Measurements from ENCODE around the gene RAB3A.

RAB3A gene, protein sequence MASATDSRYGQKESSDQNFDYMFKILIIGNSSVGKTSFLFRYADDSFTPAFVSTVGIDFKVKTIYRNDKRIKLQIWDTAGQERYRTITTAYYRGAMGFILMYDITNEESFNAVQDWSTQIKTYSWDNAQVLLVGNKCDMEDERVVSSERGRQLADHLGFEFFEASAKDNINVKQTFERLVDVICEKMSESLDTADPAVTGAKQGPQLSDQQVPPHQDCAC

DNA sequence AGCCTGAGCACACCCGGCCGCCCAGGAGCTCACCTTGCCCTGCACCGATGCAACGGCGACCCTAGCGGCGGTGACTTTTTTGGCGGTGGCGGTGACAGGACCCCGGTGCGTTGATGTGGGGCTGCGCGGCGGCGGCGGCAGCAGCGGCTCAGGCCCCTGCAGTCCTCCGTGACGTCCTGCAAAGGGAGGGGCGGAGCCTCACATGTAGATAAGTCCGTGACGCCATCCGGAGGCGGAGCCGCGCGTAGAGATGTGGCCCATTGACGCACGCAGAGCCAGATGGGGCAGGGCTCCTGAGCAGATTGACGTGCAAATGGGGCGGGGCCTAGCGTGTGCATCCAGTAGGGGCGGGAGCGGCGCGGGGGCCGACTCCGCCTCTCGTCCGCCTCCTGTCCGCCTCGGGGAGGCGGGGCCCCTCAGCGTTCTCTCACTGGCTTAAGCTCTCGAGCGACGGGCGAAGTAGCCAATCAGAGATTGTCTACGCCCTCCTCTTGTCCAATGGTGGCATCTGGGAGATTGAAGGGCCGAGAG is at the start of gene RAB3A:
RAB3A (minus strand) TSS at position 180 of the 531 bp plus-strand sequence. CDS start 1,302 bp downstream, outside the sequence.
- H3K36me3 ChIP-seq (ENCODE audit: insufficient read depth, low read length), result peaks cover 7% of the 10 kb centered on the region; the same call in 1 of the 2 replicates
- H3K4me3 ChIP-seq, result peak within 1 kb of the TSS; percentile 89
- peak within 1 kb of the TSS; percentile 85 for H3K9ac ChIP-seq (ENCODE audit: insufficient read length)
- peak; percentile 97 for DNase-seq (ENCODE audit: low read depth, low spot score)
- H3K27ac ChIP-seq, result peak within 1 kb of the TSS; percentile 94
- H3K9me3 ChIP-seq (ENCODE audit: low read depth, low read length), result no peaks in the 10 kb centered on the region
- no peak for TF ChIP-seq FOXP2 (optimal IDR thresholded peaks at IDR 0.05; ENCODE audit: control extremely low read depth, extremely low read length, insufficient read depth)
- TF ChIP-seq EZH2 (IDR thresholded peaks at IDR 0.05), result no peak
- TF ChIP-seq POLR2AphosphoS5 (IDR thresholded peaks at IDR 0.05; ENCODE audit: borderline replicate concordance, low read depth, low read length), result peak; percentile 13; the same call in 1 of the 2 replicates

DNA sequence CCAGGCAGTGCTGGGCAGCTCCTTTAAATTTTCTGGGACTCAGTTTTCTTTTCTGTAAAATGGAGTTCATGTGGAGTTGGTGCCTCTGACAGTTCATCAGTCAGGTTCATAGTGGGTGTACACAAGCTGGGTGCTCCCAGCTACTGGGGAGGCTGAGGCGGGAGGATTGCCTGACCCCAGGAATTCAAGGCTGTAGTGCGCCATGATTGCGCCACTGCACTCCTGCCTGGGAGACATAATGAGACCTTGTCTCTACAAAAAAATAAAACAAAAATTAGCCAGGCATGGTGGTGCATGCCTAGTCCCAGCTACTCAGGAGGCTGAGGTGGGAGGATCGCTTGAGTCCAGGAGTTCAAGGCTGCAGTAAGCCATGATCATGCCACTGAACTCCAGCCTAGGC is 49.3 kb upstream of the RAB3A start:
- H3K9me3 ChIP-seq (ENCODE audit: low read depth, low read length), result no peaks in the 10 kb centered on the region
- no peaks in the 10 kb centered on the region for H3K36me3 ChIP-seq (ENCODE audit: insufficient read depth, low read length)
- TF ChIP-seq EZH2 (IDR thresholded peaks at IDR 0.05) (no peak), FOXP2 (optimal IDR thresholded peaks at IDR 0.05; ENCODE audit: control extremely low read depth, extremely low read length, insufficient read depth) (no peak), POLR2AphosphoS5 (IDR thresholded peaks at IDR 0.05; ENCODE audit: borderline replicate concordance, low read depth, low read length) (no peak)
- H3K4me3 ChIP-seq, result no peak overlapping the region
- no peak overlapping the region for H3K27ac ChIP-seq
- no peak for DNase-seq (ENCODE audit: low read depth, low spot score)
- H3K9ac ChIP-seq (ENCODE audit: insufficient read length), result no peak overlapping the region

DNA sequence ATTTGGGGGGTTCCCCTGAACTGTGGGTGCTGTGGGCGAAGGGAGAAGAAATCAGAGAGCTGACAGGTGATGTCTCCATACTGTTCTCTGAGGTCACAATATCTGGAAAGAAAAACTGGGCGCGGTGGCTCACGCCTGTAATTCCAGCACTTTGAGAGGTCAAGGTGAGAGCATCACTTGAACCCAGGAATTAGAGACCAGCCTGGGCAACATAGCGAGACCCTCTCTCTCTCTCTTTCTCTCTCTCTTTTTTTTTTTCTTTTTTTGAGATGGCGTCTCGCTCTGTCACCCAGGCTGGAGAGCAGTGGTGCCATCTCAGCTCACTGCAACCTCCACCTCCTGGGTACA is 48.5 kb upstream of the RAB3A start:
- no peak overlapping the region for H3K27ac ChIP-seq
- H3K4me3 ChIP-seq, result no peak overlapping the region
- no peaks in the 10 kb centered on the region for H3K36me3 ChIP-seq (ENCODE audit: insufficient read depth, low read length)
- TF ChIP-seq FOXP2 (optimal IDR thresholded peaks at IDR 0.05; ENCODE audit: control extremely low read depth, extremely low read length, insufficient read depth), result no peak
- TF ChIP-seq POLR2AphosphoS5 (IDR thresholded peaks at IDR 0.05; ENCODE audit: borderline replicate concordance, low read depth, low read length), result no peak
- no peak for TF ChIP-seq EZH2 (IDR thresholded peaks at IDR 0.05)
- no peak overlapping the region for H3K9ac ChIP-seq (ENCODE audit: insufficient read length)
- no peaks in the 10 kb centered on the region for H3K9me3 ChIP-seq (ENCODE audit: low read depth, low read length)
- DNase-seq (ENCODE audit: low read depth, low spot score), result no peak

DNA sequence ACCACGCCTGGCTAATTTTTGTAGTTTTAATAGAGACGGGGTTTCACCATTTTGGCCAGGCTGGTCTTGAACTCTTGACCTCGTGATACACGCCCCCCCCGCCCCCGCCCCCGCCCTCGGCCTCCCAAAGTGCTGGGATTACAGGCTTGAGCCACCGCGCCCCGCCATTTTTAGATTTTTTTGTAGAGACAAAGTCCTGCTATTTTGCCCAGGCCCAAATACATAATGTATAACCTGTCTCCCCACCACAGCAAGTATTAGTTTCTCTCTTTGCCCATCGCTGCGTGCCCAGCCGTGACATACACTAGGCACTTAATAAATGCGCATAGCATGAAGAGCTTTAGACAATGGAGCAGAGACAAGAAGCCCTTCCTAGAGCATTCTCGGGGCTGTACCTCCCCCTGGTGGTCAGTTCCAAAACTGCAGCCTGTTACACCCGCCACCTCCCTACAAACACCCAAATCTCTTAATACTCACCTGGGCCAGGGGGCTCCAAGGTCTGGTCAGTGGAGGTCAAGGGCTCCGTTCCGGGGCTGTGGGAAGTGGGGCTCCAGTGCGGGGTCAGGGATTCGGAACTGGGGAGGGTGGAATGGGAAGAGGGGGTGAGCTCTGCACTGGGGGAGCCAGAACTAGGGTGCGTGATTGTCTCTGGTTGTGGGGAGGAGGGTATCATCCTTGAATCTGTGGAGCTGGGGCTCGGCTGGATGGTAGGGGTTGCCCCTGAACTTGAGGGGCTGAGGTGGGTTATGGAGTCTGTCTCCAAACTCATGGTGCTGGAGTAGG is 47.9 kb upstream of the RAB3A start:
- no peak overlapping the region for H3K27ac ChIP-seq
- H3K9ac ChIP-seq (ENCODE audit: insufficient read length), result no peak overlapping the region
- TF ChIP-seq POLR2AphosphoS5 (IDR thresholded peaks at IDR 0.05; ENCODE audit: borderline replicate concordance, low read depth, low read length), result no peak
- no peak for TF ChIP-seq FOXP2 (optimal IDR thresholded peaks at IDR 0.05; ENCODE audit: control extremely low read depth, extremely low read length, insufficient read depth)
- TF ChIP-seq EZH2 (IDR thresholded peaks at IDR 0.05), result no peak
- H3K9me3 ChIP-seq (ENCODE audit: low read depth, low read length), result no peaks in the 10 kb centered on the region
- H3K36me3 ChIP-seq (ENCODE audit: insufficient read depth, low read length), result no peaks in the 10 kb centered on the region
- no peak overlapping the region for H3K4me3 ChIP-seq
- DNase-seq (ENCODE audit: low read depth, low spot score), result peak; percentile 39

DNA sequence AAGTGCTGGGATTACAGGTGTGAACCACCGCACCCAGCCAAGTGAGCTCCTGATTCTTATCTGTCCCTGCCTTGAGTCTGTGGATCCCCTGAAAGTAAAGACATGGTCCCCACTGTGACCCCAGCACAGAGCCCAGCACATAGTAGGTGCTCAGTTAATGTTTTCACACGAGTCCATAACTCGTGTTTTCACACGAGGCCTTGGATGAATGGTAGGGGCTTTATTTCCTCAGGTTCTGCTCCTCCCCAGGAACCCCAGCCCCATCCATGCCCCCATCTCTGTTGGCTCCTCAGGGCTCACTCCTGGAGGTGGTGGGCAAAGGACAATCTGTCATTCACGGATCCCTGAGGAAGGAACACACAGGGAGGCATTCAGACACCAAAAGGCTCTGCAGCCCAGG is 46.0 kb upstream of the RAB3A start:
- no peak for TF ChIP-seq POLR2AphosphoS5 (IDR thresholded peaks at IDR 0.05; ENCODE audit: borderline replicate concordance, low read depth, low read length)
- TF ChIP-seq FOXP2 (optimal IDR thresholded peaks at IDR 0.05; ENCODE audit: control extremely low read depth, extremely low read length, insufficient read depth), result no peak
- no peak for TF ChIP-seq EZH2 (IDR thresholded peaks at IDR 0.05)
- H3K27ac ChIP-seq, result no peak overlapping the region
- no peak overlapping the region for H3K9ac ChIP-seq (ENCODE audit: insufficient read length)
- no peaks in the 10 kb centered on the region for H3K9me3 ChIP-seq (ENCODE audit: low read depth, low read length)
- H3K36me3 ChIP-seq (ENCODE audit: insufficient read depth, low read length), result no peaks in the 10 kb centered on the region
- DNase-seq (ENCODE audit: low read depth, low spot score), result no peak
- no peak overlapping the region for H3K4me3 ChIP-seq

DNA sequence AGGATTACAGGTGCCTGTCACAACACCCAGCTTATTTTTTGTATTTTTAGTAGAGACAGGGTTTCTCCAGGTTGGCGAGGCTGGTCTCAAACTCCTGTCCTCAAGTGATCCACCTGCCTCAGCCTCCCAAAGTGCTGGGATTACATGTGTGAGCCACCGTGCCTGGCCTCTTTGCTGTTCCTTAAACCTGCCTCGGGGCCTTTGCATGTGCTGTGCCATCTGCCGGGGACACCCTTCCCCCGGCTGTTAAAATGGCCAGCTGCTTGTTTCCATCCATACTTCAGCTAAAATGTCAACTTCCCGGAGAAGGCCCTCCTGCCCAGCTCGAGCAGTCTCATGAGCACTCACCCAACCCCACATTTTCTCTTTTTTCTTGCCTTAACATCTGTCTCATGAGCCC is 41.5 kb upstream of the RAB3A start:
- Histone ChIP-seq H3K36me3 (ENCODE audit: insufficient read depth, low read length) (no peaks in the 10 kb centered on the region), H3K9ac (ENCODE audit: insufficient read length) (no peak overlapping the region), H3K27ac (no peak overlapping the region), H3K9me3 (ENCODE audit: low read depth, low read length) (no peaks in the 10 kb centered on the region), H3K4me3 (no peak overlapping the region)
- no peak for DNase-seq (ENCODE audit: low read depth, low spot score)
- TF ChIP-seq EZH2 (IDR thresholded peaks at IDR 0.05) (no peak), FOXP2 (optimal IDR thresholded peaks at IDR 0.05; ENCODE audit: control extremely low read depth, extremely low read length, insufficient read depth) (no peak), POLR2AphosphoS5 (IDR thresholded peaks at IDR 0.05; ENCODE audit: borderline replicate concordance, low read depth, low read length) (no peak)

DNA sequence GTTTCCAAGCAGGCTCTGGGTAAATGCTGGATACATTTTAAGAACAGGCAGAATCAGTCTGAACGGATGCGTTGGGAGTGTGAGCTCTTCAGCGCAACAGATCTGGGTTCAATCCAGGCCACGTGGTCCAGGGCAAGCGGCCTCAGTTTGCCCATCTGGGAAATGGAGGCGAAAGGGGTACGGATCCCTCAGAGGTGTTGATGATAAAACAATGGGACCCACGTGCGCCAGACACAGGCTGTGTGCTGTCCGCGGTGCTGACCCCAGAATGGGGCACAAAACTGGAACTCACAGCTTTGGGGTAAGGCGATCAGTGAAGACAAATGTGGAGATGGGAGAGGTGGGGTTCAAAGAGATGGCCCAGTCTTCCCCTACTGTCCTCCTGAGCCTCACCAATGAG is 35.5 kb upstream of the RAB3A start:
- Histone ChIP-seq H3K36me3 (ENCODE audit: insufficient read depth, low read length) (no peaks in the 10 kb centered on the region), H3K4me3 (no peak overlapping the region), H3K9me3 (ENCODE audit: low read depth, low read length) (no peaks in the 10 kb centered on the region), H3K9ac (ENCODE audit: insufficient read length) (no peak overlapping the region), H3K27ac (no peak overlapping the region)
- TF ChIP-seq FOXP2 (optimal IDR thresholded peaks at IDR 0.05; ENCODE audit: control extremely low read depth, extremely low read length, insufficient read depth) (no peak), EZH2 (IDR thresholded peaks at IDR 0.05) (no peak), POLR2AphosphoS5 (IDR thresholded peaks at IDR 0.05; ENCODE audit: borderline replicate concordance, low read depth, low read length) (no peak)
- no peak for DNase-seq (ENCODE audit: low read depth, low spot score)

DNA sequence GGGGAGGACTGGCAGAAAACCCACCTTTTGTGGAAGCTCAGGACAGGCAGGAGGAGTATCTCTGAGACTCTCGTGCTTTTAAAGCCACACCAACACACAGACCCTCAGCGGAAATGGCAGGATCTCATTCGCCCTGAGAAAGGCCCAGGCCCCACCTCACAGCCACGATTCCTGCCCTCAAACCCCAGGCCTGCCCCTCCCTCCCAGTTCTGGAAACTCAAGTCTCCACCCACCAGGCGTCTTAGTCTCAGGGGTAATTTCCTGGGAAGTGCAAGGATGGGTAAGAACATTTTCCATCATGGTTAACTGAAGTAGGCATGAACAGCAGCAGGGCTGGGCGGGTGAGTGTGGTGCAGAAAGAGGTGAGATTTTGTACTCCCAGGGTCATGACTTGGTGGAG is 30.4 kb upstream of the RAB3A start:
- no peak for TF ChIP-seq FOXP2 (optimal IDR thresholded peaks at IDR 0.05; ENCODE audit: control extremely low read depth, extremely low read length, insufficient read depth)
- no peak for TF ChIP-seq POLR2AphosphoS5 (IDR thresholded peaks at IDR 0.05; ENCODE audit: borderline replicate concordance, low read depth, low read length)
- no peak for TF ChIP-seq EZH2 (IDR thresholded peaks at IDR 0.05)
- H3K9ac ChIP-seq (ENCODE audit: insufficient read length), result no peak overlapping the region
- H3K9me3 ChIP-seq (ENCODE audit: low read depth, low read length), result no peaks in the 10 kb centered on the region
- no peak overlapping the region for H3K27ac ChIP-seq
- DNase-seq (ENCODE audit: low read depth, low spot score), result no peak
- H3K4me3 ChIP-seq, result no peak overlapping the region
- H3K36me3 ChIP-seq (ENCODE audit: insufficient read depth, low read length), result no peaks in the 10 kb centered on the region
